ENCODE results near the gene ACBD6. TPM values are rescaled to one million over a fixed set of nuclear protein-coding genes. Genes with fewer than 3 reads are reported as not detected.

Gene ACBD6
- total RNA-seq, 1 donor from 2014 or later, result 34.4 TPM

GRCh38 chr1:180534214-180534613 lies 31.8 kb upstream of the ACBD6 start:
- no peak for DNase-seq (ENCODE audit: extremely low spot score in 2 of 2)
- Histone ChIP-seq H3K9me3 (no peaks in the 10 kb centered on the region), H3K27me3 (no peaks in the 10 kb centered on the region), H3K36me3 (no peaks in the 10 kb centered on the region), H3K4me3 (no peak overlapping the region), H3K4me1 (no peaks in the 10 kb centered on the region), H3K27ac (no peak overlapping the region)
- intact Hi-C loops (cut with DNase I), result loop anchor here (10.0 kb wide), 1 partner anchor 331 kb away; no protein-coding TSS in a partner anchor
- TF ChIP-seq POLR2AphosphoS5 (IDR thresholded peaks at IDR 0.05; ENCODE audit: insufficient read depth in 1 of 2, low read depth in 1 of 2), result no peak
- no peak for TF ChIP-seq POLR2A (IDR thresholded peaks at IDR 0.05)
- TF ChIP-seq CTCF (IDR thresholded peaks at IDR 0.05), result no peak

- no peak for DNase-seq (ENCODE audit: extremely low spot score in 2 of 2)
- intact Hi-C loops (cut with DNase I), result loop anchor here (10.0 kb wide), 1 partner anchor 331 kb away; no protein-coding TSS in a partner anchor
- Histone ChIP-seq H3K27me3 (no peaks in the 10 kb centered on the region), H3K36me3 (no peaks in the 10 kb centered on the region), H3K27ac (no peak overlapping the region), H3K9me3 (no peaks in the 10 kb centered on the region), H3K4me1 (no peaks in the 10 kb centered on the region), H3K4me3 (no peak overlapping the region)
- TF ChIP-seq CTCF (IDR thresholded peaks at IDR 0.05) (peak; percentile 31 to 60 (median 48)), POLR2AphosphoS5 (IDR thresholded peaks at IDR 0.05; ENCODE audit: insufficient read depth in 1 of 2, low read depth in 1 of 2) (no peak)
Observed at GRCh38 chr1:180533266-180533987, 31.1 kb upstream of the ACBD6 start.

GRCh38 chr1:180532854-180533253 lies 30.5 kb upstream of the ACBD6 start:
- TF ChIP-seq POLR2AphosphoS5 (IDR thresholded peaks at IDR 0.05; ENCODE audit: insufficient read depth in 1 of 2, low read depth in 1 of 2), result no peak
- intact Hi-C loops (cut with DNase I), result loop anchor here (10.0 kb wide), 1 partner anchor 332 kb away; no protein-coding TSS in a partner anchor
- H3K27me3 ChIP-seq, result no peaks in the 10 kb centered on the region
- no peak overlapping the region for H3K27ac ChIP-seq
- no peaks in the 10 kb centered on the region for H3K36me3 ChIP-seq
- no peak for DNase-seq (ENCODE audit: extremely low spot score in 2 of 2)
- no peak overlapping the region for H3K4me3 ChIP-seq
- H3K9me3 ChIP-seq, result no peaks in the 10 kb centered on the region
- H3K4me1 ChIP-seq, result no peaks in the 10 kb centered on the region

- Histone ChIP-seq H3K27ac (no peak overlapping the region), H3K36me3 (no peaks in the 10 kb centered on the region), H3K4me1 (no peaks in the 10 kb centered on the region), H3K27me3 (no peaks in the 10 kb centered on the region), H3K9me3 (no peaks in the 10 kb centered on the region), H3K4me3 (no peak overlapping the region)
- TF ChIP-seq POLR2AphosphoS5 (IDR thresholded peaks at IDR 0.05; ENCODE audit: insufficient read depth in 1 of 2, low read depth in 1 of 2) (peak in 1 of 2 donors; percentile 54), POLR2A (IDR thresholded peaks at IDR 0.05) (no peak)
- intact Hi-C loops (cut with DNase I), result loop anchor here (10.0 kb wide), 1 partner anchor 334 kb away; no protein-coding TSS in a partner anchor
- no peak for DNase-seq (ENCODE audit: extremely low spot score in 2 of 2)
Observed at GRCh38 chr1:180530501-180530900, 28.1 kb upstream of the ACBD6 start.

- TF ChIP-seq POLR2A (IDR thresholded peaks at IDR 0.05) (no peak), POLR2AphosphoS5 (IDR thresholded peaks at IDR 0.05; ENCODE audit: insufficient read depth in 1 of 2, low read depth in 1 of 2) (no peak), CTCF (IDR thresholded peaks at IDR 0.05) (no peak)
- DNase-seq (ENCODE audit: extremely low spot score in 2 of 2), result no peak
- no peaks in the 10 kb centered on the region for H3K27me3 ChIP-seq
- intact Hi-C loops (cut with DNase I), result loop anchor here (10.0 kb wide), 1 partner anchor 96 kb away; no protein-coding TSS in a partner anchor
- H3K4me3 ChIP-seq, result no peak overlapping the region
- H3K9me3 ChIP-seq, result no peaks in the 10 kb centered on the region
- H3K4me1 ChIP-seq, result no peaks in the 10 kb centered on the region
- H3K36me3 ChIP-seq, result no peaks in the 10 kb centered on the region
- H3K27ac ChIP-seq, result no peak overlapping the region
Observed at GRCh38 chr1:180528868-180529470, 26.6 kb upstream of the ACBD6 start.

Measured in vagina (tissue), 2 donors.